ENCODE measurements around the gene TUBA1C. TPM values are rescaled to one million over a fixed set of nuclear protein-coding genes. Genes with fewer than 3 reads are reported as not detected.

The TUBA1C gene
- total RNA-seq, 1 donor from 2014 or later = 99.4 TPM

DNA sequence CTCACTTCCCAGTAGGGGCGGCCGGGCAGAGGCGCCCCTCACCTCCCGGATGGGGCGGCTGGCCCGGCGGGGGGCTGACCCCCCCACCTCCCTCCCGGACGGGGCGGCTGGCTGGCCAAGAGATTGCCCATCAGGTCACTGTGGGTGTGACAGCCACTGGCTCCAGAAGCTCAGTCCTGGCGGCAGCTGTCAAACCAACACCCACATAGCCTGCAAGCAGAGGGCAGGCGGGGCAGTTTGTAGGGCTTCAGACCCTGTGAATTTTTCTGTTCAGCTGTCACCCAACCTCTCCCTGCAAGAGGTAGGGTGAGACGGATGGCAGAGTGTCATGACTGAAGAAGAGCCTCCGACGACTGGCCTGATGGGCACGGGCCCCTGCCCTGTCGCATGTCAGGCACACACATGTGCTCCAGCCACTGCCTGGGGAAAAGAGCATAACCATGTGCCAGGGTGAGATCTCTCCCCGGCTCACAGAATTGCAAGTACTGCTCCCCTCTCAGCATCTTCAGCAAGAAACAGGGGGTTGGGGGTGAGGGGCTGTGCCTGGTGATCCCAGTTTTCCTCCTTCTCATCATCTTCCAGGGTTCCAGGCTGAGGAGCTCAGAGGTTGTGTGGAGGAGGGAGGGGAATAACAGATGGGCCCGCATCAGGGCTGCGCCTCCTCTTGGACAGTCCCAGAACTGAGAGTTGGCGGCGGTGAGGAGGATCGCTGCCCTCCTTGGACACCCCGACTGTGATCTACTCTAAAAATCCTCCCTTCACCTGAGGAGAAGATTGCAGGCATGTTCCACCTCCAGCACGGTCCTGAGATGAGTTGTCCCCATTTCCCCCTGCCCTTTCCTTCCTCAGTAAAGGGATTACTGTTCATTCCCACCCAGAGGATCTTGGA, 18.9 kb downstream of the TUBA1C start:
- no peak for DNase-seq

DNA sequence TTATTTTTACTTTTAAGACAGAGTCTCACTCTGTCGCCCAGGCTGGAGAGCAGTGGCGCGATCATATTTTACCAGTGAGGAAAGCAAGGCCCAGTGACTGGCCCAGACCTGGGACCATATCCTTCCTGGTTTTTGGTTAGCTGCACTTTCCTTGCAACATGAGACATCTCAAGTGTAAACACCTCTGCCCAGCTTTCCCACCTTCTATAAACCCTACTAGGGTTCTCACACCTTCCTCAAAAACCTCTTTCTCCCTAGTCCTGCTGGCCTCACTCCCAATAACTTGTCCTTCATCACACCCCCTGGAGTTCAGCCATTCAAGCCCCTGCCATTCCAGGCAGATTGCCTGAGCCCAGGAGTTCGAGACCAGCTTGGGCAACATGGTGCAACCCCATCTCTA, 19.8 kb downstream of the TUBA1C start:
- DNase-seq = no peak

DNA sequence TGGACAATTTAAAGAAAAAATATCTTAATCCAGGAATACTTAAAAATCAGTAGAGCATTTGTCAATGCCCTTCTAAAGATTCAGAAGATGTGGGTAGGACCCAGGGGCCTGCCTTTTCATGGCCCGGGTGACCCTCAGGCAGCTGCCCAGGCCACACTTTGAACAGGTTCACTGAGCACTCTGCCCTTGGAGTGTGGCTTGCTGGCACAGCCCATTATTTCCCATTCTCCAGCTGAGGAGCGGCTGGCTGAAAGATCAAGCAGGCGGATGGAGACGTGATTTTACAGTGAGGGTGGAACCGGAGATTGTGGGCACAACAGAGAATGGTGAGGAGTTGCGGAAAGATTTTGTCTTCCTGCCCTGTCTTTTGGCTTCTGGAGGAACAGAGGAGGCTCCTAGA, 23.0 kb downstream of the TUBA1C start:
- no peak for DNase-seq

DNA sequence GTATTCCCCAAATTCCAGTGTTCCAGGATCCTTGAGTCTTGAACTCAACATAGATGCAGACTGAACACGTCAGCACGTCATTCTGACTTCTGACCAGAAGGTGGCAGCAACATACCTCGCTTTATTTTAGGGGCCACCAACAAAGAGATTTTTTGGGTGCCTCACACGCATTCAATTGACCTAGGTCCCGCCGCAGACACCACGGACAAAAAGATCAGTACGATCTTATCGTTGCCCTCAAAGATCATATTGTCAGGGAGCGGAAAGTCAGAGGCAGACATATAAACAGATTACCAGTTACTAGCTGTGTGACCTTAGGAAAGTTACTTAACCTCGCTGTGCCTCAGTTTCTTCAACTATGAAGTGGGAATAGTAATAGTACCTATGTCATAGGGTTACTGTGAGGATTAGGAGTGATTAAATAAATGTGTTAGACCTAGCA, 23.6 kb downstream of the TUBA1C start:
- peak; percentile 47 for DNase-seq

DNA sequence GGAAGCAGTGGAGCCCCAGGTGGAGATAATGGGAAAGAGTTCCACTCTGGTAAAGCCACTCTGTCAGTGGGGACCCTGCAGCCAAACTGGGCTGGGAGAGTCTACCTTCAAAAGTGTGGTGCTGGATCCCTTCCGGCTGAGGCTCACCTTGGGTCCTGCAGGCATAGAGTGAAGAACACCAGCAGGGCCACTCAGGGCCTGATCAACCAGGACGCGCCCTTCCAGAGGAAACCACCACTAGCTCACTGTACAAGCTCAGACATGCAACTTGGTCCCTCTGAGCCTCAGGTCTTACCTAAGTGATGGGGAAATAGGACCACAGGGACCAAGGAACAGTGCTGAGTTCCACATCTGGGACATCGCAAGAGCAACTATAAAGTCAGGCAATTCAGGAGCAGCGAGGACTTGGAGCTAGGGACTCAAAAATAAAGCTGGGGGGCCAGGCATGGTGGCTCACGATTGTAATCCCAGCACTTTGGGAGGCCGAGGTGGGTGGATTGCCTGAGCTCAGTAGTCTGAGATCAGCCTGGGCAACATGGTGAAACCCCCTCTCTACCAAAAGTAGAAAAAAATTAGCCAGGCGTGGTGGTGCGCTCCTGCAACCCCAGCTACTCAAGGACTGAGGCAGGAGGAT, 24.2 kb downstream of the TUBA1C start:
- no peak for DNase-seq

DNA sequence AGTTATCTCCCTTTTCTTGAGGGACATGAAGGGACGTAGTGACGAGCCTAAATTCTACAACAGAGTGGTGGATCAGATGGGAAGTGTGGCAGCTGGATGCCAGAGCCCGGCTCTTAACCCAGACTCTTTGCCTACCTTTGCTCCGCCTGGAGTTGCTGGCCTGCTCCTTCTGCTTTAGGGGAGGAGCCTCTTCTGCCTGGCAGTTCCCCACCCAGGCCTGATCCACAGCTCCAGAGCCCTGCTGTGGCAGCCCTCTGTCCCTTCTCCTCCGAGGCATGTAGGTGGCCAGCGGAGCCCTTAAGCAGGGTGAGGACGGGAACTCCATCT, 27.8 kb downstream of the TUBA1C start:
- DNase-seq = no peak

DNA sequence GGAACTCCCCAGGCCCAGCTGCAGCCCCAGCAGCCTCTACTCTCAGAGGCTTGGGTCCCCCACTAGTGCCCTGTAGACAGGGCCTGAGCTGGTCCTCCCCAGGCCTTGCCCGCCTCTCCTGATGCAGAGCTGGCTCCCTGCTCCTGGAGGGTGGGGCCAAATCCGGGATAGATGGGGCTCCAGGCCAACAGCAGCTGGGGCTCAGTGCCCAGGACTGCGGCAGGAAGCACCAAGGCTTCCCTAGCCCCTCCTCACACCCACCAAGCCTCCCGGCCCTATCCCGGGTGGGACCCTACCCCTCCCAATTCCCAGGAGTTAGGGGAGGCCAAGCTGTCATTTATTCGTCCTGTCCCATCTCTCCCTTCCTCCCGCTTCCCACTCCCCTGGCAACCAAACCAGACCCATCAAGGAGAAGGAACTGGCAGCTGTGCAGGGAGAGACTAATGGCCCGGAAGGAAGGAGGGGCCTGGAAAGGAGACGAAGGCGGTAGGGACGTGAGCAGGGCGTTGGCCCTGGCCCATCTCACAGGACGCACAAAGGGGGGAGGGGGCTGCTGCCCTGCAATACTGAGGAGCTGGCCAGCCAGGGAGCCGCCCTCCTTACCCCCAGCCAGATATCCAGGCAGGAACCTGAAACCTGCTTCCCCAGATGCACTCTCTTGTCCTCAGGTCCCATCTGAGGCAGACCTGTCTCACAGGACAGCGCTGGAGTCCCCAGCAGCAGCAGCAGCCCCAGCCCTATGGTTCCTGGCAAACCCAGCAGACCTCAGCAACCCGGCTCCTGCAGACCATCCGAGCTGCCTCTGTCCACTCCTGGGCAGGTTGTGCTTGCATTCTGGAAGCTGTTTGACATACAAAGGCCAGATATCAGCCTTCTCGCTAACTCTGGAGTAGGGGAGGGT, 28.4 kb downstream of the TUBA1C start:
- no peak for DNase-seq

DNA sequence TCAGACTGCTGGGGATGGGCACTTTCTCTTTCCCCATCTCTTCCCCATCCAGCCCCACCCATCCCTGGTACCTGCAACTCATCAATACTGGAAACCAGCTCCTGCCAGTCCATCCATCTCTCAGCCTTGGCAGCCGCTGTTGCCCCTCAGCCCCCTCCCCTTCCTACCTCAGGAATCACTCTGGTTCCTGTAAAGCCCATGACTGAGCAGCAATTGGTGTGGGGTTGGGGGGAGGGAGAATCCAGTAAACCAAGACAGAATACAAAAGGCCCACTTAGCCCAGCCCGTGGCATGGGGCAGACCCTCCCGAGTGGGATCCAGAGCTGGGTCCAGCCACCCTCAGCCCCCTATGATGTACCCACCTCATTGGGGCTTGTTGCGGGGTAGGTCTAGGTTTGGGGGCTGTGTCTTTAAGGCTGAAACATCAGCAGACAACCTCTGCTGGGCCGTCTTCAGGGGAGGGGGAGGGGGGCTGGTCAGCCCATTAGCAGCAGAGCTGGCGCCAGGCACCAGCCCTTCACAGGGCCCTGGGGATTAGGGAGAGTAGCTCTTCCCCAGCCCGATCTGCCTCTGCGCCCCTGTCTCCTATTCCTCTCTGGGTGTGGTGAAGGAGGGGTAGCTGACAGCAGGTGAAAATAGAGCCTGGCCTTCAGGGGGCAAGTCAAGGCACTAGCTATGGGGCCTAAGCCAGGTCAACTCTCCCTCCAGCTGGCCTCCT, 29.4 kb downstream of the TUBA1C start:
- DNase-seq = no peak

DNA sequence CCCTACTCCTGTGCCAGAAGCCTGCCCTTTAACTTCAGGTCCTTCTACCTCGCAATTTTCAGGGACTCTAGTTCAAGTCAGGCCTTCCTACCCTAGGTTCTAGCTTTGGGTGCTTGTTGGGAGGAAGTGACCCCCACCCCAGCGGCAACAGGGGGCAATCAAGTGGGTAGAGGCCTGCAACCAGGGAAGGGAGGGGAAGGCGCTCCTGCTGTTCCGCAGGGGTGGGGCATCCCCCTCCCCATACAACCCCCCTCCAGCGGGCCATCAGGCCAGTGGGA, 29.9 kb downstream of the TUBA1C start:
- DNase-seq = no peak

DNA sequence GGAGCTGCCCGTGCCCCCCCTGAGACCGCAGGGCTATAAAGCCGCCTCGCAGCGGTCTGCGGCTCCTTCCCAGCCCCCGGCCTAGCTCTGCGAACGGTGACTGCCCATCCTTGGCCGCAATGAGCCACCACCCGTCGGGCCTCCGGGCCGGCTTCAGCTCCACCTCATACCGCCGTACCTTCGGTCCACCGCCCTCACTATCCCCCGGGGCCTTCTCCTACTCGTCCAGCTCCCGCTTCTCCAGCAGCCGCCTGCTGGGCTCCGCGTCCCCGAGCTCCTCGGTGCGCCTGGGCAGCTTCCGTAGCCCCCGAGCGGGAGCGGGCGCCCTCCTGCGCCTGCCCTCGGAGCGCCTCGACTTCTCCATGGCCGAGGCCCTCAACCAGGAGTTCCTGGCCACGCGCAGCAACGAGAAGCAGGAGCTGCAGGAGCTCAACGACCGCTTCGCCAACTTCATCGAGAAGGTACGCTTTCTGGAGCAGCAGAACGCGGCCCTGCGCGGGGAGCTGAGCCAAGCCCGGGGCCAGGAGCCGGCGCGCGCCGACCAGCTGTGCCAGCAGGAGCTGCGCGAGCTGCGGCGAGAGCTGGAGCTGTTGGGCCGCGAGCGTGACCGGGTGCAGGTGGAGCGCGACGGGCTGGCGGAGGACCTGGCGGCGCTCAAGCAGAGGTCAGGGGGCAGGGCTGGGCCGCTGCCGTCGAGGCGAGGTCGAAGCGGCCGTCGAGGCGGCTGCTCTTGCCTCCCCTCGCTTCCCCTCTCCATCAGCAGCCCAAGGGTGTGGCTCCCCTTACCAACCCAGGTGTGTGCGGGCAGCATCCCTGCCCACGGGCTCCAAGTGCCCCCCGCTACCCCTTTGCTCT, 30.4 kb downstream of the TUBA1C start, which contains the start of gene PRPH:
Gene PRPH, plus strand, starts transcription at position 66 of the 855 bp plus-strand sequence. Its CDS starts 54 bp downstream, at position 120.
- no peak for DNase-seq

DNA sequence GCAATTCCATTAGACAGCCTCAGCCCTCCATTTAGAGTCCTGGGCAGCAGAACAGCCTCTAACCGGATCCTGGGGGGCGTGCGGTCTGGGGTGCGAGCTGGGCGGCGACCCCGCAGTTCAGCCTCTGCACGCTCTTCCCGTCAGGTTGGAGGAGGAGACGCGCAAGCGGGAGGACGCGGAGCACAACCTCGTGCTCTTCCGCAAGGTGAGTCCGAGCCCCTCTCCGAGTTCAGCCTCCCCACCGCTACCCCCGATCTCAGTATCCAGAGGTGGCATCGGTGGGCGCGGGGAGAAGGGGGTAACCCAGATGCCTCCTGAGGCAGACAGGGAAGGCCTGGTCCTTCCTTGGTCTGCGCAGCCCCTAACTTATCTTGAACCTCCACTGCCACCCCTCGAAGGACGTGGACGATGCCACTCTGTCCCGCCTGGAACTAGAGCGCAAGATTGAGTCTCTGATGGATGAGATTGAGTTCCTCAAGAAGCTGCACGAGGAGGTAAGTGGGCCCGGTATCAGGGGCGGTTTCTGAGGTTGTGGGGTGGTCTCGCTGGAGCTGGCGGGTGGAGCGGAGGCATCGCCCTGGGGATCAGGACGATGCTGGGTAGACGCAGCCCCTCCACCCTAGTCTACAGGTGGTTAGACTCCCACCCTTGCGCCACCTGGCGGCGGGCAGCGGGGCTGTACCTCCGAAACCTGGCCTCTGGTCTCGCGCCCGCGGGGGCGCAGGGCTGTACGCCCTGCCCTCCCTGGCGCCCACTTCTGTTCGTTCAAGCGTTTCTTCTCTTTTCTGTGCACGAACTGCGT, 31.4 kb downstream of the TUBA1C start:
- DNase-seq = no peak

DNA sequence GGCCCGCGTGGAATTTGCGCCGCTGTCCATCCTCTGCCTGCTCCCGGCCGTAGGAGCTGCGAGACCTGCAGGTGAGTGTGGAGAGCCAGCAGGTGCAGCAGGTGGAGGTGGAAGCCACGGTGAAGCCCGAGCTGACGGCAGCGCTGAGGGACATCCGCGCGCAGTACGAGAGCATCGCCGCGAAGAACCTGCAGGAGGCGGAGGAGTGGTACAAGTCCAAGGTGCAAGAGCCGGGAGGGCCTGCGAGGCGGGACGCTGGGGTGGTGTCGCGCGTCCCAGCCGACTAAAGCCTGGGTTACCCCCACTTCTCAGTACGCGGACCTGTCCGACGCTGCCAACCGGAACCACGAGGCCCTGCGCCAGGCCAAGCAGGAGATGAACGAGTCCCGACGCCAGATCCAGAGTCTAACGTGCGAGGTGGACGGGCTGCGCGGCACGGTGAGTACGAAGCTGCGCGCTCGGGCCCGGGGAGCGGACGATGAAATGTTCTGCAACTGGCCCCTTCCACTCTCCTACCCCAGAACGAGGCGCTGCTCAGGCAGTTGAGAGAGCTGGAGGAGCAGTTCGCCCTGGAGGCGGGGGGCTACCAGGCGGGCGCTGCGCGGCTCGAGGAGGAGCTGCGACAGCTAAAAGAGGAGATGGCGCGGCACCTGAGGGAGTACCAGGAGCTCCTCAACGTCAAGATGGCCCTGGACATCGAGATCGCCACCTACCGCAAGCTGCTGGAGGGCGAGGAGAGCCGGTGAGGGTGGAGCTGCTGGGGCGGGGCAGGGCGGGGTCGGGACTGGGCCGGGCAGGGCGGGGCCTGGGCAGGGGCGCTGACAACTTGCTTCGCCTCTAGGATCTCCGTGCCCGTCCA, 32.2 kb downstream of the TUBA1C start:
- DNase-seq = no peak

DNA sequence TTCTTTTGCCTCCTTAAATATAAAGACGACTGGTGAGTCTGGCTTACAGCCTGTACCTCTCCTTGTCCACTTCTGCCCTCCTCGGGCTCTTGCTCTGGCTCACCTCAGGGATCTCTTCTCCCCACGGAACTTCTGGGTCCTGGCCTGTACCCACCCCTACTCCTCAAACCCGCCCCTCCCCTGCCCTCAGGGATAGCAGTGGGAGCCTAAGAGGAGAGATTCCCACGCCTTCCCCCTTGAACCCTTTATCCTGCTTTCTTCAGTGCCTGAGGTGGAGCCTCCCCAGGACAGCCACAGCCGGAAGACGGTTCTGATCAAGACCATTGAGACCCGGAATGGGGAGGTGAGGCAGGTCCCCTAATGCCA, 32.8 kb downstream of the TUBA1C start:
- no peak for DNase-seq

DNA sequence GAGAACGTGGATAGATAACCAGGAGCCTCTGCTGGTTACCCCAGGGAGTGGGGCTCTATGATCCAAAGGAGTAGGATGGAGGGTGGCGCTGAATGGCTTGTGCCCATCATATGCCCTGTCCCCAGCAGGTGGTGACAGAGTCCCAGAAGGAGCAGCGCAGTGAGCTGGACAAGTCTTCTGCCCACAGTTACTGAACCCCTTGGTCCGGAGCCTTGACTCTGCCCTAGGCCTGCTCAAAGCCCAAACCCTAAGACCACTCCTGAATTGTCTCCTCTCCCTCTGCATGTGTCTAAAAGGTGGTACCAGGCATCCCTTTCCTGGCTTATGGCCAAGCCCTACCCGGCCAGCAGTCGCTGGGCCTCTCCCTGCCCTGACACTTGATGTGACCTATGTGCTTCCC, 33.3 kb downstream of the TUBA1C start:
- no peak for DNase-seq

DNA sequence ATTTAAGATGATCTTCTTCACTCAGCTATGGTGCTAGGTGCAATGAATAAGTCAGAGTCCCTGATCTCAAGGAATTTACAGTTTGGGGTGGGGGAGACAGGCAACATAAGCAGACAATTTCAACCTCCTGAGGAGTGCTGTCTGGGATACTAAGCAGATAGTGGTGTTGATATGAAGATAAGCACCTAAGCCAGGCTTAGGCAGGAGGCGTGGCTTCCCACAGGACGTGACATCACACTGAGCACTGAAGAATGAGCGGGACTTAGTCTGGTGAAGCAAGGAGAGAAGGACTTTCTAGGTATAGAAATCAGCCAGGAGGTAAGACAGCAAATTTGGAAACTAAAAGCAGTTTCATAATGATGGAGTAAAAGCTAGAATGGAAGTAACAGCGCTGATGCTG, 36.9 kb downstream of the TUBA1C start:
- DNase-seq = no peak

DNA sequence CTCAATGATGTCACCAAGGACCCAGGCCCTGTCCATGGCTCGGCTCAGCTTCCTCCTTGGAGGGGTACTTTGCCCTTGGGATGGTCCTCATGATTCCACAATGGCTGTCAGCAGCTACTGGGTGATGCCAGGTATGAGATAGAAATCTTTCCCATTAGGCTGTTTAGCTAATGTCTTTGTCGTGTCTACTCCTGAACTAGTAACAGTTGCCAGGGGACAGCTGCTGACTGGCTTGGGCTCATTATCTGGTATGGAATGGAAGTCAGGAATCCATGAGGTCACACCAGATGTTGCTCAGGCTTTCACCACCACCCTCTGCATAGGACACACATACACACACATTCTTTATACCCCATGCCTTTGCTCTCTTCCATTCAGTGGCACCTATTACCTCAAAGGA, 39.3 kb downstream of the TUBA1C start:
- peak; percentile 33 for DNase-seq

DNA sequence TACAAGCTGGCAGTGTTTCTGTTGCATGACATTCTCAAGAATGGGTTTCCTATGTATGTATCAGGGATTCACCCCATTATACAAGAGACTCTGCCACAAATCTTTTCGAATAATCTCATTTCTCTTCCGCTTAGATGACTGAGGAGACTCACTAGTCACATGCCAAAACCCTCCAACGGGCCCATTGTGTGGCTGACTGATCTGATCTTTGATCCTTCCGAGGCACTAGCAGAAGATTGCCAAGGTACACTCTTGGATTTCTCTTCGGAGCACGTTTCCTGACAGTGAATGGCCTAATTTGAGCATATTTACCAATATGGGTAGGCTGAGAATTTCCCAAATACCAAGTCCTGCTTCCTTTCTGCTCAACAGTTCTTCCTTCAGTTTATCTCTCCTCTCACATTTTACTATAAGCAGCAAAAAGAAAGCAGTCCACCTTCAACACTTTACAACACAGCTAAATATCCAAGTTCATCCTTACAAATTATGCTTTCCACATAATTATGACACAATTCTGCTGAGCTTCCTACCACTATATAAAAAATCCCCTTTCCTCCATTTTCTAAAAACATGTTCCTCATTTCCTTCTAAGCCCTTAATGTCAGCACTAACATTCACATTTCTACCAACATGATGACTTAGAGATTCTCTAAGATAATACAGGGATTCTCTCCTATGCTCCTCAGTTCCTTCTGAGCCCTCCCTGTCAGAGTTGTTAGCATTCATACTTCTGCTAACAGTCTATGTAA, 41.1 kb downstream of the TUBA1C start:
- DNase-seq = no peak

DNA sequence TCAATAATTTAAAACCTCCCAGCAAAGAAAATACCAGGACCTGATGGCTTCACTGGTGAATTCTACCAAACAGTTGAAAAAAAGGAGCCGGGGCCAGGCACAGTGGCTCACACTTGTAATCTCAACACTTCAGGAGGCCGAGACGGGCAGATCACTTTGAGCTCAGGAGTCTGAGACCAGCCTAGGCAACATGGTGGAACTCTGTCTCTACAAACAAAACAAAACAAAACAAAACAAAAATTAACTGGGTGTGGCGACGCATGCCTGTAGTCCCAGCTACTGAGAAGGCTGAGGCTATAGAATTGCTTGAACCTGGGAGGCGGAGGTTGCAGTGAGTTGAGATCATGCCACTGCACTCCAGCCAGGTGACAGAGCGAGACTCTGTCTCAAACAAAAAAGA, 44.5 kb downstream of the TUBA1C start:
- no peak for DNase-seq
